Measurements from ENCODE around the gene TRAM2.
"Not testable (repeated sequence)": the region's sequence is repeated elsewhere in the genome, so short reads cannot be mapped to it uniquely, and the experiment has no call there.

The TRAM2 gene

GRCh38 chr6:52482903-52483670, 93.8 kb downstream of the TRAM2 start:
- H3K9ac ChIP-seq (ENCODE audit: low read depth in 1 of 2, low read length in 2 of 2): no peak overlapping the region
- no peaks in the 10 kb centered on the region for H3K36me3 ChIP-seq (ENCODE audit: control insufficient read depth in 2 of 2, insufficient read depth in 2 of 2, low read length in 2 of 2)
- H3K27ac ChIP-seq (ENCODE audit: low read depth in 2 of 2, low read length in 2 of 2): no peak overlapping the region
- no peaks in the 10 kb centered on the region for H3K9me3 ChIP-seq (ENCODE audit: control insufficient read depth in 2 of 2, low read length in 2 of 2)
- H3K4me3 ChIP-seq (ENCODE audit: low read length in 2 of 2): no peak overlapping the region
- H3K4me1 ChIP-seq (ENCODE audit: control insufficient read depth in 2 of 2, insufficient read depth in 2 of 2, low read length in 2 of 2): no peaks in the 10 kb centered on the region
- no peaks in the 10 kb centered on the region for H3K27me3 ChIP-seq (ENCODE audit: control insufficient read depth in 2 of 2, insufficient read depth in 2 of 2, low read length in 2 of 2)

GRCh38 chr6:52475307-52475706, 101.6 kb downstream of the TRAM2 start:
- H3K27me3 ChIP-seq (ENCODE audit: control insufficient read depth in 2 of 2, insufficient read depth in 2 of 2, low read length in 2 of 2): no peaks in the 10 kb centered on the region
- H3K36me3 ChIP-seq (ENCODE audit: control insufficient read depth in 2 of 2, insufficient read depth in 2 of 2, low read length in 2 of 2): no peaks in the 10 kb centered on the region
- H3K9me3 ChIP-seq (ENCODE audit: control insufficient read depth in 2 of 2, low read length in 2 of 2): no peaks in the 10 kb centered on the region

GRCh38 chr6:52474173-52474572, 102.7 kb downstream of the TRAM2 start:
- H3K36me3 ChIP-seq (ENCODE audit: control insufficient read depth in 2 of 2, insufficient read depth in 2 of 2, low read length in 2 of 2): no peaks in the 10 kb centered on the region
- no peak overlapping the region for H3K27ac ChIP-seq (ENCODE audit: low read depth in 2 of 2, low read length in 2 of 2)

More at GRCh38 chr6:52475307-52475706, 101.6 kb downstream of the TRAM2 start:
- no peak overlapping the region for H3K9ac ChIP-seq (ENCODE audit: low read depth in 1 of 2, low read length in 2 of 2)
- no peaks in the 10 kb centered on the region for H3K4me1 ChIP-seq (ENCODE audit: control insufficient read depth in 2 of 2, insufficient read depth in 2 of 2, low read length in 2 of 2)
- no peak overlapping the region for H3K4me3 ChIP-seq (ENCODE audit: low read length in 2 of 2)
- no peak overlapping the region for H3K27ac ChIP-seq (ENCODE audit: low read depth in 2 of 2, low read length in 2 of 2)

GRCh38 chr6:52461194-52461593, 115.7 kb downstream of the TRAM2 start:
- H3K4me1 ChIP-seq (ENCODE audit: control insufficient read depth in 2 of 2, insufficient read depth in 2 of 2, low read length in 2 of 2); H3K27me3 ChIP-seq (ENCODE audit: control insufficient read depth in 2 of 2, insufficient read depth in 2 of 2, low read length in 2 of 2); H3K4me3 ChIP-seq (ENCODE audit: low read length in 2 of 2); H3K27ac ChIP-seq (ENCODE audit: low read depth in 2 of 2, low read length in 2 of 2); H3K9ac ChIP-seq (ENCODE audit: low read depth in 1 of 2, low read length in 2 of 2); H3K9me3 ChIP-seq (ENCODE audit: control insufficient read depth in 2 of 2, low read length in 2 of 2); H3K36me3 ChIP-seq (ENCODE audit: control insufficient read depth in 2 of 2, insufficient read depth in 2 of 2, low read length in 2 of 2): not testable (repeated sequence)

More at GRCh38 chr6:52474173-52474572, 102.7 kb downstream of the TRAM2 start:
- no peak overlapping the region for H3K4me3 ChIP-seq (ENCODE audit: low read length in 2 of 2)
- H3K9ac ChIP-seq (ENCODE audit: low read depth in 1 of 2, low read length in 2 of 2): no peak overlapping the region
- no peaks in the 10 kb centered on the region for H3K27me3 ChIP-seq (ENCODE audit: control insufficient read depth in 2 of 2, insufficient read depth in 2 of 2, low read length in 2 of 2)
- H3K9me3 ChIP-seq (ENCODE audit: control insufficient read depth in 2 of 2, low read length in 2 of 2): no peaks in the 10 kb centered on the region
- H3K4me1 ChIP-seq (ENCODE audit: control insufficient read depth in 2 of 2, insufficient read depth in 2 of 2, low read length in 2 of 2): no peaks in the 10 kb centered on the region

GRCh38 chr6:52457096-52457495, 119.8 kb downstream of the TRAM2 start:
- Histone ChIP-seq H3K27me3 (ENCODE audit: control insufficient read depth in 2 of 2, insufficient read depth in 2 of 2, low read length in 2 of 2) (no peaks in the 10 kb centered on the region), H3K36me3 (ENCODE audit: control insufficient read depth in 2 of 2, insufficient read depth in 2 of 2, low read length in 2 of 2) (no peaks in the 10 kb centered on the region), H3K4me3 (ENCODE audit: low read length in 2 of 2) (no peak overlapping the region), H3K9me3 (ENCODE audit: control insufficient read depth in 2 of 2, low read length in 2 of 2) (no peaks in the 10 kb centered on the region), H3K27ac (ENCODE audit: low read depth in 2 of 2, low read length in 2 of 2) (no peak overlapping the region), H3K9ac (ENCODE audit: low read depth in 1 of 2, low read length in 2 of 2) (no peak overlapping the region), H3K4me1 (ENCODE audit: control insufficient read depth in 2 of 2, insufficient read depth in 2 of 2, low read length in 2 of 2) (no peaks in the 10 kb centered on the region)

DNA sequence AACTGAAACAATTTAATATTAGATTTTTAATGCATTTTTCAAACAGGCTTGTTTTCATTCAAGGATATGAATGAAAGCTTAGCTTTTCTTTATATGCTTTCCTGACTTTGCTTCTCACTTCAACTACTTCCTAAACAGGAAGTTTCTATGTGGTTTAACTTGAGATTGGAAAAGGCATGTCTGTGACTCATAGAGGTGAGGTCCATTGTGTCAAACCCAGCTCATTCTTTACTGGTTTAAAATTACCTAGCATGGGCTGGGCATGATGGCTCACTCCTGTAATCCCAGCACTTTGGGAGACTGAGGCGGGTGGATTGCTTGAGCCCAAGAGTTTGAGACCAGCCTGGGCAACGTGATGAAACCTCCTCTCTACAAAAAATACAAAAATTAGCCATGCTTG, 122.3 kb downstream of the TRAM2 start:
- Histone ChIP-seq H3K4me3 (ENCODE audit: low read length in 2 of 2) (no peak overlapping the region), H3K27me3 (ENCODE audit: control insufficient read depth in 2 of 2, insufficient read depth in 2 of 2, low read length in 2 of 2) (no peaks in the 10 kb centered on the region), H3K9me3 (ENCODE audit: control insufficient read depth in 2 of 2, low read length in 2 of 2) (no peaks in the 10 kb centered on the region), H3K27ac (ENCODE audit: low read depth in 2 of 2, low read length in 2 of 2) (no peak overlapping the region), H3K36me3 (ENCODE audit: control insufficient read depth in 2 of 2, insufficient read depth in 2 of 2, low read length in 2 of 2) (no peaks in the 10 kb centered on the region), H3K9ac (ENCODE audit: low read depth in 1 of 2, low read length in 2 of 2) (no peak overlapping the region), H3K4me1 (ENCODE audit: control insufficient read depth in 2 of 2, insufficient read depth in 2 of 2, low read length in 2 of 2) (no peaks in the 10 kb centered on the region)

All from mucosa of rectum (tissue), 2 donors.